NCI-H2227 treated with DMSO at 0.1 percent for 48 hours (cell line): ENCODE data around the gene BROX.
"Not testable (repeated sequence)": the region's sequence is repeated elsewhere in the genome, so short reads cannot be mapped to it uniquely, and the experiment has no call there.

Source experiments
- DNase-seq: peaks from one replicate; lab custom pipeline; 2025; lab: John Stamatoyannopoulos, UW

BROX gene, protein sequence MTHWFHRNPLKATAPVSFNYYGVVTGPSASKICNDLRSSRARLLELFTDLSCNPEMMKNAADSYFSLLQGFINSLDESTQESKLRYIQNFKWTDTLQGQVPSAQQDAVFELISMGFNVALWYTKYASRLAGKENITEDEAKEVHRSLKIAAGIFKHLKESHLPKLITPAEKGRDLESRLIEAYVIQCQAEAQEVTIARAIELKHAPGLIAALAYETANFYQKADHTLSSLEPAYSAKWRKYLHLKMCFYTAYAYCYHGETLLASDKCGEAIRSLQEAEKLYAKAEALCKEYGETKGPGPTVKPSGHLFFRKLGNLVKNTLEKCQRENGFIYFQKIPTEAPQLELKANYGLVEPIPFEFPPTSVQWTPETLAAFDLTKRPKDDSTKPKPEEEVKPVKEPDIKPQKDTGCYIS

GRCh38 chr1:222712253-222713090, at the start of gene BROX, which contains the start of gene AIDA:
BROX (plus strand) TSS chr1:222712564; CDS start chr1:222715700, 3,136 bp downstream.
AIDA (minus strand) TSS chr1:222712491; CDS start chr1:222712317, 174 bp downstream.
- peak; percentile 96 for DNase-seq

DNA sequence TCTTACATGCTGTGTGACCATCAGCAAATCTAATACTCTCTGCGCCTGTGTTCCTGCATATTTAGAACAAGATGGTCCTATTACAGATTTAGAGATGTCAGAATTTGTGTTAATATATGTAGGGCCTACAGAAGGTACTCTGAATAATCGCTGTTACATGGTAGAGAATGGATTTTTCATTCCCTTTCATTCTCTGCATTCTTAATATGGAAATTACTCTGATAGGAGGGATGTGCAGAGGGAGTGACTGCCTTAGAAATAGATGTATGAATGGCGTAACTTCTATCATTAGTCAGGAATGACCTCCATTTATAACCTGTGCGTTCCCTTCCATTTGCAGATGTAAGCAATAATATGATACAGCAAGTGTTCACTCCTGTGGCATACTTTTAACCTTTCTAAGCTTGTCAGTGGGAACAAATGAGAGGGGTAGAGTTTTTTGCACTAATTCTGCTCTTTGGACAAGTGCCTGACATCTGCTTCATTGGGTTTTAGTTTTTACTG, 48.9 kb upstream of the BROX start:
- no peak for DNase-seq

- no peak for DNase-seq
These were observed 46.4 kb upstream of the BROX start for GRCh38 chr1:222665964-222666363.

GRCh38 chr1:222668184-222668583, 44.2 kb upstream of the BROX start:
- not testable (repeated sequence) for DNase-seq

GRCh38 chr1:222669107-222669506, 43.3 kb upstream of the BROX start:
- not testable (repeated sequence) for DNase-seq

GRCh38 chr1:222670110-222670509, 42.3 kb upstream of the BROX start:
- DNase-seq, result no peak

DNA sequence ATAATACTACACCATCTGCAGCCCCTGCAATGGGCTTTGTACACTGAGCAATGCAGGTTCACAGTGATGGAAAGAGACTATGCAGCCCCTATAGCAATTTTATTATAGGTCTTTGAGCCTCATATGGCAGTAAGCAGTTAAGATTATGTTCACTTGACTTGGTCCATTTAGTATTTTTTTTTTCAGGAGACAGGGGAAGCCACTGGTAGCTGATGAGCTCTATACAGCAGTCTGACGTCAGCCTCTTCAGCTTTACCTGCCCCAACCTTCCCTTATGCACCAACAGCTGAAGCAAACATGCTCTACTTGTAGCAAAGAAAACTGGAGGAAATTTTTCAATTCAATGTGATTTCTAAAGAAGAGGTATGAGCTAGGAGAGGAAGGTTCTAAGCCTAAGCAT, 32.3 kb upstream of the BROX start:
- DNase-seq, result peak; percentile 25

- DNase-seq, result no peak
These were observed 21.3 kb upstream of the BROX start for GRCh38 chr1:222691016-222691415.

DNA sequence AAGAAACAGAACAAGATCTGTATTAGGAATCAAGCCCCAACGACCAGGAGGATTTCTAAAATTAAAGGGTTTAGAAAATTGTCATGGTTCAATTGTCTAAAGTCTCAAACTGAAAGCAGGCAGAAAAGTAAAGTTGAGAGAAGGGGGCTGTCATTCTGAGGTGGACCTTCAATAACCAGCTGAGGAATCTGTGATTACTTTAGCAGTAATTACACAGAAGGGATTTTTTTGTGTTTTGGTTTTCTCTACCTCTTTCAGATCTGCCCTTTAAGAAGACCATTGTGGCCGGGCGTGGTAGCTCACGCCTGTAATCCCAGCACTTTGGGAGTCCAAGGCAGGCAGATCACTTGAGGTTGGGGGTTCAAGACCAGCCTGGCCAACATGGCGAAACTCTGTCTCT, 17.4 kb upstream of the BROX start:
- no peak for DNase-seq

- no peak for DNase-seq
These were observed 15.6 kb upstream of the BROX start for GRCh38 chr1:222696741-222697140.

DNA sequence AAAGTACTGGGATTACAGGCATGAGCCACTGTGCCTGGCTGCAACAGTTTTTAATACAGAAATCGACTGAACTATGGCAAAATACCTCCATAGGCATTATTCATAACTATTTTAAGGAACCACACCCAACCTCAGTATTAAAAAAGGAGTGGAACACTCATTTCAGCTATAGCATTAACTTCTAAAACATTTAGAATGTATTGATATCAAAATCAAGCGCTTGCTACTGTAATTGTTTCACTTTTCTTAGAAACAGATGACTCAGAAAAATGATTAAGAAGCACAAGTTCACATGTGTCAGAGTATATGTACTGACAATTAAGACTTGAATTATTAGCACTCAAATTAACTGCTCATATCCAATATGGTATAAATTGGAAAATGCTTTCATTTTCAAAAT, 15.2 kb upstream of the BROX start:
- DNase-seq, result no peak

GRCh38 chr1:222697826-222698225, 14.5 kb upstream of the BROX start:
- DNase-seq, result no peak

GRCh38 chr1:222702210-222702609, 10.2 kb upstream of the BROX start:
- DNase-seq, result no peak

GRCh38 chr1:222704260-222704659, 8.1 kb upstream of the BROX start:
- no peak for DNase-seq

DNA sequence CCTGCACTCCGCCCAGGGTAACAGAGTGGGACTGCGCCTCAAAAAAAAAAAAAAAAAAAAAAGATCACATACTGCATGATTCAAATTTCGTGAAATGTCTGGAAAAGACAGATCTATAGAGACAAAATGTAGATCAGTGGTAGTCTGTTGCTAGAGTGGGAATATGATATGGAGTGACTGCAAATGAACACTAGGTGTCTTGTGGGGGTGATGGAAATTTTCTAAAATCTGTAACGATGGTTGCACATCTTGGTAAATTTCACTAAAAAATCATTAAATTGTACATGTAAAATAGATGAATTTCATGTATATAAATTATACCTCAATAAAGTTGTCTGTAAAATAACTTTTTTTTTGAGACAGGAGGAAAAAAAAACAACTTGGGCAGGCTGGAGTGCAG, 5.5 kb upstream of the BROX start:
- DNase-seq, result no peak

- peak; percentile 5 for DNase-seq
These were observed 2.6 kb upstream of the BROX start for GRCh38 chr1:222709700-222710153.

- peak; percentile 49 for DNase-seq
These were observed 778 bp upstream of the BROX start for GRCh38 chr1:222711319-222712252.

DNA sequence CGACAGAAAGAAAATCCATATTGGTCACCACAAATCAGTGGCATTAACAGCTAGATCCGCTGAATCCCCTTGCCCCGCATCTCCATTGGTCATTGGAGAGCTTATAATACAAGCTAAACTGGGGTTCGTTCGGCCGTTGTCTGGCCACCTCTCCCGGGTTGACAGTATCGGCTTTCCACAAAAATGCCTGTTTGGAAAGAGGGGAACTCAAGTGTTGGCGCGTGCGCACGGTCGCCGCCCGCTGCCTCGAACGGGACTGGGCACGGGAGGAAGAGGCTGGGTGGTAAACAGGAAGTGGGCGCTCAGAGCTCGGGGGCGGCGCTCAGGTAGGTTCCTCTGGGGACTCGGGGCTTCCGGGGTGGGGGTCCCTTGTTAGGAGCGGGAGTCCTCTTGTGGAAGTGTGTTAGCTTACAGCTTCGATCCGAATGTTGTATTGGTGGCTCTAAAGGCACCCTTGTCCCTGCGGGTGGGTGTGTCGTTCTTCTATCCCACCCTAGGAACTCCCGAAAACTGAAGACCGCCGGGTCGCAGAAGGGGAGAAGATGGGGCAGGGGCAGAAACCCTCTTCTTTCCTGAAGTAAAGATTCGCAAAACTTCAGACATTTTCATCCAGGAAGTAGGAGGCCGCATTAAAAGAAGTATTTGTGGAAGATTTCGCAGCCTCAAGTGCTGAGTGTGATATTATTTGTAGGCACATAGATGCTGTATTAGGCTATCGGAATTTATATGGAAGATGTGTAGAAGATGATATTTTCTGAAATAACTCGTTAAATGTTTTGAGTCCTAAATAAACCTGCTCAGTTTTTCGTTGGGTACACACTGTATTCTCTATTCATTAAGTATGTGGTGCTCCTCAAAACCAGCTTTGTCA, 962 bp downstream of the BROX start:
- DNase-seq, result peak; percentile 97

DNA sequence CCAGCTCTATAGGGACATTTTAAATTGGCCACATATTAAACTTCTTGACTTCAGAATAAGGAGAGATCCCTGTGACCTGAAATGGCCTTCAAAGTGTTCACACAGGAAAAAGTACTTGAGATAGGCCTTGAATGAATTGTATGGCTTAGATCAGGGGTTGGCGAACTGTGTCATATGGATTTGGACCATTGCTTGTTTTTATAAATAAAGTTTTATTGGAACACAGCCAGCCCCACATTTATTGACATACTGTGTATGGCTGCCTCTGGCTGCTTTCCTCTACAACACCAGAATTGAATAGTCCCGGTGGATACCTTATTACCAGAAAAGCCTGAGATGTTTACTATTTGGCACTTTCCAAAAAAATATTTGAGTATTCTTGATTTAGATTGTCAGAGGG, 4.0 kb downstream of the BROX start:
- no peak for DNase-seq

DNA sequence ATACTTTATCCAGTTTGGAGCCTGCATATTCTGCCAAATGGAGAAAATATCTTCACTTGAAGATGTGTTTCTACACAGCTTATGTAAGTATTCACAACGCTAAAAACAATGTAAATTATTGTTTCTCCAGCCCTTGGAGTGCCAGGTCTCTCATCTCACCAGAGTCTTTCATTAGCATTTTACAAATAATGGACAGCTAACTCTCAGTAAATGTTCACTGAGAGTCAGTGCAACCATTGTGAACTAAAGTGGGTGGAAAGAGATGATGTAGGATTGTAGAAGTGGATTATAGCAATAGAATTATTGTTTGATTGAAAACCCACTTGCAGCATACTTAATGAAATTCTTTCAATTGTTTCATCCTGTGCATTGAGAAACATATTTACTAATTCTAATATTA, 16.4 kb downstream of the BROX start:
- DNase-seq, result no peak

- no peak for DNase-seq
These were observed 18.5 kb downstream of the BROX start for GRCh38 chr1:222730866-222731265.
